ENCODE results near the gene BEND2. TPM values are rescaled to one million over a fixed set of nuclear protein-coding genes. Genes with fewer than 3 reads are reported as not detected.

Gene BEND2
- total RNA-seq, 2 experiments from 2014 or later = not detected

- no peaks in the 10 kb centered on the region for H4K20me1 ChIP-seq (ENCODE audit: insufficient read depth, low read length)
- no peak for DNase-seq (ENCODE audit: low spot score)
- H3K9me3 ChIP-seq (ENCODE audit: low read length) = no peaks in the 10 kb centered on the region
- H3K4me1 ChIP-seq (ENCODE audit: insufficient read depth, low read length, poor library complexity, severe bottlenecking) = no peaks in the 10 kb centered on the region
- intact Hi-C loops (cut with micrococcal nuclease; ENCODE audit: unreplicated experiment) = no loop called here
- H2AFZ ChIP-seq (ENCODE audit: low read length) = no peak overlapping the region
- no peaks in the 10 kb centered on the region for H3K9me2 ChIP-seq (ENCODE audit: insufficient read depth, low read length)
- no peak for TF ChIP-seq CTCF (conservative IDR thresholded peaks at IDR 0.05; ENCODE audit: low read length)
- no peak overlapping the region for H3K4me2 ChIP-seq (ENCODE audit: low read length)
- POLR2A ChIA-PET = interaction anchor here (0.7 kb wide), 1 partner anchor 10 kb away, joined by 4 read pairs; no protein-coding TSS in a partner anchor
- H3K36me3 ChIP-seq (ENCODE audit: insufficient read depth, low read length) = no peaks in the 10 kb centered on the region
- BruUV-seq (replicated peaks) = no TSS peak
- no peak overlapping the region for H3K27ac ChIP-seq (ENCODE audit: low read depth, low read length, poor library complexity, severe bottlenecking)
- H3K4me3 ChIP-seq (ENCODE audit: low read depth, low read length, poor library complexity, severe bottlenecking) = no peak overlapping the region
- CTCF ChIA-PET (ENCODE audit: unreplicated experiment) = no interaction called here
- H3K79me2 ChIP-seq (ENCODE audit: insufficient read depth, low read depth, low read length) = no peaks in the 10 kb centered on the region
Observed at GRCh38 chrX:18133605-18134004, 87.1 kb downstream of the BEND2 start.

DNA sequence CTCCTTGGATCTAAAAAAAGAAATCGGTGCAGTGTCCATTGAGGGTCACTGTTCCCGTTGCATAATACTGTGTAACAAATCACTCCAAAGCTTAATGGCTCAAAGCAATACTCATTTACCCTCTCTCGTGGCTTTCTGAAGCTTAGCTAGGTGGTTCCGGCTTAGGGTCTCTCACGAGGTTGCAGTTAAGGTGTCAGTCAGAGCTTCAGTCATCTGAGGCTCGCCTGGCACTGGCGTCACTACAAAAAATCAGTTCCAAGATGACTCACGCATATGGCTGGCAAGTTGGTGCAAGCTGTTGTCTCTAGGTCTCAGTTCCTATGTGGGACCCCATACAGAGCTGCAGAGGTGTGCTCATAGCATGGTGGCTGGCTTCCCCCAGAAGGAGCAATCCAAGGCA is 91.0 kb downstream of the BEND2 start:
- CTCF ChIA-PET (ENCODE audit: unreplicated experiment) = no interaction called here
- BruUV-seq (replicated peaks) = no TSS peak
- no peaks in the 10 kb centered on the region for H3K4me1 ChIP-seq (ENCODE audit: insufficient read depth, low read length, poor library complexity, severe bottlenecking)
- H3K36me3 ChIP-seq (ENCODE audit: insufficient read depth, low read length) = no peaks in the 10 kb centered on the region
- no peaks in the 10 kb centered on the region for H4K20me1 ChIP-seq (ENCODE audit: insufficient read depth, low read length)
- no peak overlapping the region for H2AFZ ChIP-seq (ENCODE audit: low read length)
- intact Hi-C loops (cut with micrococcal nuclease; ENCODE audit: unreplicated experiment) = no loop called here
- H3K79me2 ChIP-seq (ENCODE audit: insufficient read depth, low read depth, low read length) = no peaks in the 10 kb centered on the region
- H3K27ac ChIP-seq (ENCODE audit: low read depth, low read length, poor library complexity, severe bottlenecking) = no peak overlapping the region
- DNase-seq (ENCODE audit: low spot score) = no peak
- no peak overlapping the region for H3K4me2 ChIP-seq (ENCODE audit: low read length)
- H3K9me3 ChIP-seq (ENCODE audit: low read length) = no peaks in the 10 kb centered on the region
- no peak overlapping the region for H3K4me3 ChIP-seq (ENCODE audit: low read depth, low read length, poor library complexity, severe bottlenecking)
- POLR2A ChIA-PET = no interaction called here
- no peaks in the 10 kb centered on the region for H3K9me2 ChIP-seq (ENCODE audit: insufficient read depth, low read length)
- TF ChIP-seq CTCF (conservative IDR thresholded peaks at IDR 0.05; ENCODE audit: low read length) = no peak
- TF ChIP-seq EZH2phosphoT487 (IDR thresholded peaks at IDR 0.05; ENCODE audit: borderline replicate concordance, low read depth, low read length) = no peak

DNA sequence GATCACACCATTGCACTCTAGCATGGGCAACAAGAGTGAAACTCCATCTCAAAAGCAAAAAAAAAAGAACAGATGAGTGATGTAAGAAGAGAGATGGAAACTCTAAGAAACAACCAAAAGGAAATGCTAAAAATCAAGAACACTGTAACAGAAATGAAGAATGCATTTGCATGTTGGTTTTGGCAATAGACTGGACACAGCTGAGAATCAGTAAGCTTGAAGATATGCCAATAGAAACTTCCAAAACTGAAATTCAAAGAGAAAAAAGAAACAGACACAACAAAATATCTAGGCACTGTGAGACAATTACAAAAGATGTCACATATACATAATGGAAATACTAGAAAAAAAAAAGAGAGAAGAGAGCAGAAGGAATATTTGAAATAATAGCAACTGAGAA is 93.7 kb downstream of the BEND2 start:
- intact Hi-C loops (cut with micrococcal nuclease; ENCODE audit: unreplicated experiment) = no loop called here
- Histone ChIP-seq H3K36me3 (ENCODE audit: insufficient read depth, low read length) (no peaks in the 10 kb centered on the region), H3K9me2 (ENCODE audit: insufficient read depth, low read length) (no peaks in the 10 kb centered on the region), H3K4me3 (ENCODE audit: low read depth, low read length, poor library complexity, severe bottlenecking) (no peak overlapping the region), H3K9me3 (ENCODE audit: low read length) (no peaks in the 10 kb centered on the region), H3K79me2 (ENCODE audit: insufficient read depth, low read depth, low read length) (no peaks in the 10 kb centered on the region), H3K4me1 (ENCODE audit: insufficient read depth, low read length, poor library complexity, severe bottlenecking) (no peaks in the 10 kb centered on the region), H3K4me2 (ENCODE audit: low read length) (no peak overlapping the region), H2AFZ (ENCODE audit: low read length) (no peak overlapping the region), H4K20me1 (ENCODE audit: insufficient read depth, low read length) (no peaks in the 10 kb centered on the region), H3K27ac (ENCODE audit: low read depth, low read length, poor library complexity, severe bottlenecking) (no peak overlapping the region)
- ChIA-PET CTCF (ENCODE audit: unreplicated experiment) (no interaction called here), POLR2A (no interaction called here)
- no peak for DNase-seq (ENCODE audit: low spot score)
- TF ChIP-seq EZH2phosphoT487 (IDR thresholded peaks at IDR 0.05; ENCODE audit: borderline replicate concordance, low read depth, low read length) = no peak
- no peak for TF ChIP-seq CTCF (conservative IDR thresholded peaks at IDR 0.05; ENCODE audit: low read length)
- BruUV-seq (replicated peaks) = no TSS peak
